ENCODE results near the gene NREP. TPM values are rescaled to one million over a fixed set of nuclear protein-coding genes. Genes with fewer than 3 reads are reported as not detected.

The NREP gene
- total RNA-seq, 1 experiment from 2014 or later = 14.0 TPM

DNA sequence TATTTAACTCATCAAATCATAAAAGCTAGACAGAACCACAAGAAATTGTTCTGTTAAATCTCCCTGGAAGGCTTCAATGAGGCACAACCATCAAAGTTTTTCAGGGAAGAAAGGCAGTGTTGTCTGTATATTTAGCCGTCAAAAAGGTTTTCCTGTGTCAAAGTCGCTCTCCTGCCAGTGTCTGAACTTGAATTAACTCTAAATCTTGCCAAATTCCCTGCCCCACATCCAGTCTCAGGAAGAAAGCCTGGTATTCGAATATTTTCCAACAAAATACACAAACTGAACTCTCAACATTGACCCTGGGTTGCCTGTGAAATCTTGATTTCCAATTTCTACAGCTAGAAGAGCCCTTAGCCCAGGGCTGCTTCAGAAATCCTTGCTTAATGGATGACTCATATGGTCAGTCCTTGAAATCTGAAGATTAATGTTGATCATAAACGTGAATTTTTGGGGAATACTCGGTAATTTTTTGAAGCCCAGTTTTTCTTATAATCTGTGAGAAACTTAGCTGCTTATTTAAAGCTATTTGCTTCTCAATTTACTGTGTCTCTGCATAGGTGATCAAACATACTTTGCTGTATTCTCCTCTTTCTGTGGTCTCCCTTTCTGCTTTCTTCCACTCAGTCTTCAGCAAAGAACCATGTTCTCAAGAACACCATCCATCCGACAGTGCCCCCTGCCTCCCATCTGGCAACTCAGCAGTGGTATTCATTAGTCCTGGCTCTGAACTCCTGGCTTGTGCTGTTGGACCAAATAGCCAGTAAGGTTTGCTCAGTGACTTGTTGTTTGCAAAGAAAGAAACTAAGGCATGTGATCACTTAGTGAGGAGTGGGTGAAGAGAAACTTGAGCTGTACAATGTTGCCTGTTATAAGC is 58.9 kb downstream of the NREP start:
- DNase-seq (ENCODE audit: low read depth) = peak; percentile 64

DNA sequence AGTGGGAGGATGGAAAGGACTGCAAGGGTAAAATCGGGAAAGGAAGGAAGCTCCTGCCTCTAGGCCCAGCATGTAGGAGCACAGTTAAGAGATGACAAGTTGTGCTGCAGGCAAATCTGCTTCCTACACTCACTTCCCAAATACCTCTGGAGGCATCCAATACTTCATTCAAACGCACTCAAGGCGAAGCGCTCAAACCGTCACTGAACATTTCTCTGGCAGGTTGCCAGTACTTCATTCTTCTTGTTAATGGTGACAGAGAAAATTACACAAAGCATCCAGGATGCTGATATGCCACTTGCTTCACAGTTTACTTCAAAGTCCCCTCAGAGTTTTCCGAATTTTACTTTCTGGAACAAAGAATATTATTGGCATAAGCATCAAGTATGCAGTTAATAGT is 59.8 kb downstream of the NREP start:
- no peak for DNase-seq (ENCODE audit: low read depth)

DNA sequence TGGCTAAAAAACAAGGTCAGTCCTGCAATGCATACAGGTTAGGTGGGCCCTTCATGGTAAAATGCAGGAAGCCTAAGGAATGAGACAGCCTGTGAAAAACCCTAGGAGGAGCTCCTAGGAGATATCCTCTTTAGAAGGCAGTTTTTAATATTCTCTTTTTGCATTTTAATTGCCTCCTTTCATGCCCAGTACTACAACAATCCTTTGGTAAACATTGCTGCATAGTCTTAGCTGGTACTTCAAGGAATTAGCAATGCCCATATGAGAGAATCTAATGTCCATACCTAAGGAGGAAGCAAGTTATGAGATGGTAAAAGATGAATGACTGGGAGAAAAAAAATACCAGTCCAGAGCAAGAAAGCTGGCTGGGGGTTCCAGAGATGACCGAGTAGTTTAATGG is 61.0 kb downstream of the NREP start:
- DNase-seq (ENCODE audit: low read depth) = no peak

DNA sequence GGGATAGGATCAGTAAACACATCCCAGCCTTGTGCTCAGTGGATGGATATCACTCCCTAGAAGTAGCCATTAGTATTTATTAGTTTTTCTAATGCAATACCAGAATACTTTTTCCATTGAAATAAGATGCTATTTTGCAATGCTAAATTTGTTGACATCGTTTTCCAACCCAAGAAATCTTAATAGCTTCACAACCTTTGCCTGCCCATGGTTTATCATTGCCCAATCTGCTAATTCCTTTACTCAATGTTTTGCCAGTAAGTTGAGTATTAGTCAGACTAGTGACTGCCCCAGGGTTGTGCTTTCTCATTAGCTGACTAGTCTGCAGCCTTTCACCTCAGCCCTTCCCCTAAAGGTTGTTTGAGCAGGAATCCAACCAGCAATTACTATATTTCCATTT is 62.9 kb downstream of the NREP start:
- peak; percentile 13 for DNase-seq (ENCODE audit: low read depth)

DNA sequence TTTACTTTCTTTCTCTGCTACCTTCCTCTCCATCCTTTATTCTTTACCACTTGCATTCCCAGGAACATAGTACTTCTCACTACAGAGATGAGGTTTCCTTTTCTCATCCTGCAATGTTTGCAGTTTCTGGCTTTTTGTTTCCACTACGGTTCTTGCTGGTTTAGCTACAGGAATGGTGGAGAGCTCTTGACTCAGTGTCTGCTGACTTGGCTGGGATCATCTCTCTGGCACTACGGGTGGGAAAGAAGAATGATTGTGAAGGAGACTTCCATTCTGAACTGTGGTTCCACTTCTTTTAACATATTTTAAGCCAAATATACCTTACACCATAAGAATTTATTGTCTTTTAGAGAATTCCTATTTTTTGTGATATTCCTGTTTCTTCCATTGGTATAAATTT is 65.1 kb downstream of the NREP start:
- DNase-seq (ENCODE audit: low read depth) = no peak

DNA sequence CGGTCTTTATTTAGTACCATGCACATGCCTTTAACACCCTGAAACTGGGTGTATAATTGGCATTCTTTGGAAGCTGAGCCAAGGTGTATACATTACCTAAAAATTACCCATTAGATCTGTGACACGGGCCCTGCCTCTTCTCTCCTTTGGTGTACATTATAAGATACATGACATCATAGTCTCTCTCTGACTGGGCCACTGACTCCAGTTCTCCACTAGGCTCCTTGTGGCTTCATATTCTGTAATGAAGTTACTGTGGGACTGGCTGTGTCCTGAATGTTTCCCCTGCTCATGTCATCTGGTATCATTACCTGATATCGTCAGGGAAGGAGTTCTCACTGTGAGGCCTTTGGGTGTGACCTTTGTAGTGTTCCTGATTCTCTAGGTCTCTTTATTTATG is 65.5 kb downstream of the NREP start:
- no peak for DNase-seq (ENCODE audit: low read depth)

DNA sequence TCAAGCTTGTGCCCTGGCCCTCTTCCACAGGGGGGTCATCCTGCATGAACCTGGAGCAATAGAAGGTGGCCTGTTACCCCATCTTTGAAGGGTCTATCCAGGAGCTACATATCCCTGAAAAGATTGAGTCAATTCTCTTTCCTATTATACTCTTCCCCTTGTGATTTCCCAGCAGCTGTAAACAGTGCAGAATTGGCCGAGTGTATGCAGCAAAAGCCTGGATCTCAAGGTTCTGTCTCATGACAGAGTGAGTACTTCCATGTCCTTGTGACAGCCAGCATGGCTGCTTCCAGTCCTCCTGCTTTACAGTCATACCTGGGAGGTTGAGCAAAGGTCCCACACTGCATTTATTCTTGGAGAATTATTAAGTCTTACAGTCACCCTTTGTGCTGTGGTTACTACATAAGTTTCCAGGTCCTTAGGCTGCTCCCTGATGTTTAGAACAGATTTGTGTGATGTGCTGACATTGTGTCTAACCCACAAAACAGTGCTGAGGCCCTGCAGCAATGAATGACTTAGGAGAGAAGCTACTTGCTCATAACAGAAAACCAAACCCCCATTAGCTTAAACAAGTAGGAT is 67.5 kb downstream of the NREP start:
- DNase-seq (ENCODE audit: low read depth) = no peak

DNA sequence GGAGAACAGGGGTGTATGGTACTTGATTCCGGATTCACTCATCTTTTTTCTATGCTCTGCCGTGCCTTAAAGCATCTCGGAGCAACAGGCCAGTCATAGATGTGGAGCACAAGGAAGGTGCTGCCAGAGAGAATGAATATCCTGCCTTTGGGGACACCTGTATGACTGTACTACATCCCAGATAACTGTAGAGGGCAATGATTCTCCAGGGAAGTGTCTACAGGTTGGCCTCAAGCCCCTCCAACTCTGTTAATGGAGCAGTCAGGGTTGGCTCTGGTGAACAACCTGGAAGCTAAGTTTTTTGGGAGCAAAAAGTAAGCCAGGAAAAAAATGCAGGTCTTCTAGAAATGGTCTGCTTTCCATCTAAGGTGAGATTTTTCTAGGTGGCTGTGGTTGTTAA is 71.0 kb downstream of the NREP start:
- DNase-seq (ENCODE audit: low read depth) = peak; percentile 21

DNA sequence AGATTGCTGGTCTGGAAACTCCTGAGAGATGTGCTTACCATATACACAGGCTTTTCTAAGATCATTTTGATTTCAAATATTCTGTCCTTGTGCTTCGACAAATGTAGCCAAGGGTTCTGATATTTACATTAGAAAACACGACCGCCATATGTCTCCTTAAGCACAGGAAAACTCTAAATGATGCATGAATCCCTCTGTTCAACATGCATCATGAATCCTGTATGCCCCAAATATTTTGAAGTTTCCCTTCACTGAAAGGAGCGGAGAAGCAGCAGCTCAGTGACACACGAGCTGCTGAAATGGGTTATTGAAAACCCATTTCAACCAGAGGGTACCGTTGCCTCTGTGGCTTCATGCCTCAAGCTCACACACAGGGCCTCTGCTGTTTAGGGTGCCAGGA is 74.4 kb downstream of the NREP start:
- no peak for DNase-seq (ENCODE audit: low read depth)

DNA sequence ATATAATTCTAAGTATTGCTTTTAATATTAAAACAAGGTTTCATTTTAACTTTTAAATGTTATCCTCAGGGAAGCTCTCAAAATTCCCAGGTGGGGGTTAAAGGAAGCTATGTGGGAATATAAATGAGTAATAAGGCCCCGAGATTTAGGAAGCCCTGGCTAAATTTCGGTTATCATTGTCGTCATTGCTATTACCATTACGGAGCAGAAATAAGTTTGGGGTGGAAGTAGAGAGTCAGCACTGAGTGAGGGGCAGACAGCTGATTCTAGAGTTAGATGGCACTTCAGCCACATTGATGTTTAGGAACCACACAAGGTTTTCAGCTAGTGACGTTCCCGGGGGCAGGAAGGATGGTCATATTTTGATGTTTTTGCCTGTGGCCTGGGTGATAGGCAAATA is 74.9 kb downstream of the NREP start:
- no peak for DNase-seq (ENCODE audit: low read depth)

DNA sequence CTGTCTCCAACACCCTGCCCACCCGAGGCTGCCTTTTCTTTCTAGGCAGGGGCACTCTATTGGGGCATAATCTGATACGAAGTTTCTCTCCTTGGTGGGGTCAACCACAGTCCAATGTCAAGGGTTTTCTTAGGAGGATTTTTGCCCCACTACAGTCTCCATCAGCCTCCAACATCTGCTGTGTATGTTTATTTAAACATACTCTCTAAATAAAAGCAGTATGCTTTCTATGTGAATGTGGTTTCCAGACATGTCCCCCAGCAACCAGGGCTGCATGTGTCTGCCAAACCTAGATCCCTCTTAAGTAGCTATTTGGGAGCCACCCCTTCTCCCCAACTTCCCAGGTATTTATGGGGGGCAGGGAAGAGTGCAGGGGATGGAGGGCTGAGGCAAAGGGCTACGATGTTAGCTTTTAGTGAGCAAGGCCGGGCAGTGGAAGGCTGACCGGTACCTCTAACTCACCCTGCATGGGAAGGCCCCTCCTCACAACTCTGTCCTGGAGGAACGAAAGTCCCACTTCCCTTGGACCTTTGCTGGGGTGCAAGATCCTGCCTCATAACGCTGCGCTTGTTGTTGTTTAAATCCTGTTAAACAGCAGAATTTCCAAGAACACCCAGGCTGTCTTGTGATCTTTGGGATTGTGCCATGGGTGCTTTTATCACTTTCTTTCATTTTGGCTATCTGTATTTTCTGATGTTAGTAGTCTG is 75.4 kb downstream of the NREP start:
- DNase-seq (ENCODE audit: low read depth) = peak; percentile 11

DNA sequence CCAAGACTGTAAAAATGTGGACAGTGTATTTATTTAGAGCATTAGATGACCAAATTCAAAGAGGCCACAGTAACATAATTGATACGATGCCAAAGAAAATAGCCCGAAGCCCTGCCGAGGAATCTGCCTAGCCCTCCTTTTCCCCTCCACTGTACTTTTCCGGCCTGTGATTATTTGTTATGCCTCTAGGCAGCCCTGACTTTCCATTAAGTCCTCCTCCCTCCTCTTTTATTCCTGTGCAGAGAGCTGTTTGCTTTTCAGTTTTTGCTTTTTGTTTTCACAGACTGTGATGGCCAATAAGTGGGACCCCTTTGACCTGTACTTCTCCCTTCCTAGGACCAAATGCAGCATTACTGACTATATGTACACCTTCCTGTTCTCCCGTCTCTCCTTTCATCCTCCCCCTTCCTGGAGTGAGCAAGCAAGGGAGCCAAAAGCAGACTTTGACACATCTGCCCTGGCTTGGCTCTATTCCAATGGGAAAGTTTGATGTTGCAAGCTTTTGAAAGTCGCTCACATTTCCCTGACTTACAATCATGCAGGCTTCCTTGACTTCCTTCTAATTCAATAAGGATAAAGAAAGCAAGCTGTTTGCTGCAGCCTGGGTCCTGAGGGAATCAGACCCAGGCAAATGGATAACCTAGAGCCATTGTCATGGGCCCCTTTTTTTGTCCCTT is 76.1 kb downstream of the NREP start:
- peak; percentile 90 for DNase-seq (ENCODE audit: low read depth)

DNA sequence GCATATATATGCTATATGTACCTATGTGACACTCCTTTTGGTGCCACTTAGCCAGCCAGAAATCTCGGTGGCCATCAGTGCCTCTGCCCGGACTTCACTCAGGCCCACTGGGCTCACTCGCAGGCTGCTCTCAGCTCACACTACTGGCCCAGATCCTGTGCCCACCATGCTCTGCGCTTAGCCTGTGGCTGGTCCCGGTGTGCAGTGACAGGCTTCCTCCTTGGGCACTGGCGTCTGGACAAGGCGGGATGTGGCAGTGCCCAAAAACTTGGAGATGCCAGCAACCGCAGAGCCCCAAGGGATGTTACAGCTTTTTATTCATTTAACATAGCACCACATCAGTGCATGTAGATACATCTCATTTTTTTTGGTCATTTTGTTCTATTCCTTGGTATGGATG is 77.4 kb downstream of the NREP start:
- DNase-seq (ENCODE audit: low read depth) = no peak

Small RNA genes within 50 kb of the gene (small RNA-seq; reads per million reads assigned to genes)
- not detected for gene RN7SKP57

Other genes starting within 250 kb of the NREP start
- gene STARD4, start 244.7 kb downstream of the NREP start, total RNA-seq (2014; rRNA removed; shearing (Covaris generic)) = 37.6 and 41.8 TPM in 2 replicates